HEK293 (cell line): ENCODE data around the gene ZNF189.

Experiments
- HOXC10 ChIP-seq: sonication (generic); formaldehyde crosslinking; IDR thresholded peaks from 2 replicates; pipeline ENCODE4 v1.8.1; 2023; ENCODE audit warnings: mild to moderate bottlenecking, missing genetic modification reagents
- TF ChIP-seq, protein P1 (sequence below): fragments of 450-650 bp; formaldehyde crosslinking; IDR thresholded peaks from 2 replicates; pipeline ENCODE4 v1.5.1; 2016; ENCODE audit warnings: missing biosample characterization, missing genetic modification characterization
- TF ChIP-seq, protein P2 (sequence below): fragments of 450-650 bp; formaldehyde crosslinking; IDR thresholded peaks from 2 replicates; pipeline ENCODE4 v1.5.1; 2016; ENCODE audit warnings: missing biosample characterization, missing genetic modification characterization, borderline replicate concordance

DNA sequence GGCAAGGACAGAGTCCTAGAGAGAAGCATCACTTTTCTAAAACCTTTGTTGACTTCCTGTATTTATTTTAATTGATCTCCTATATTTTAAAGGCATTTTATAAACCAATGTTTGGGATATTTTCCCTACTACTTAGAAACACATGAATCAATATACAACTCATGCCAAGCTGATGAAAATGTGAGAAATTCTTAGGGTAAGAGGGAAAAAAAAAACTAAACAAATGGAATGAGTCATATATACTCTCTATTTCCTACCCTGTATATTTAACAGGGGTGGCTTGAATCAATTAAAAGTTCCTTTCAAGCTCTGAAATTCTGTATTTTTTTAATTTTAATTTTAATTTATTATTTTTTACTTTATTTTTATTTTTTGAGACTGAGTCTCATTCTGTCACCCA is 33.5 kb upstream of the ZNF189 start:
- TF ChIP-seq, protein P1, sequence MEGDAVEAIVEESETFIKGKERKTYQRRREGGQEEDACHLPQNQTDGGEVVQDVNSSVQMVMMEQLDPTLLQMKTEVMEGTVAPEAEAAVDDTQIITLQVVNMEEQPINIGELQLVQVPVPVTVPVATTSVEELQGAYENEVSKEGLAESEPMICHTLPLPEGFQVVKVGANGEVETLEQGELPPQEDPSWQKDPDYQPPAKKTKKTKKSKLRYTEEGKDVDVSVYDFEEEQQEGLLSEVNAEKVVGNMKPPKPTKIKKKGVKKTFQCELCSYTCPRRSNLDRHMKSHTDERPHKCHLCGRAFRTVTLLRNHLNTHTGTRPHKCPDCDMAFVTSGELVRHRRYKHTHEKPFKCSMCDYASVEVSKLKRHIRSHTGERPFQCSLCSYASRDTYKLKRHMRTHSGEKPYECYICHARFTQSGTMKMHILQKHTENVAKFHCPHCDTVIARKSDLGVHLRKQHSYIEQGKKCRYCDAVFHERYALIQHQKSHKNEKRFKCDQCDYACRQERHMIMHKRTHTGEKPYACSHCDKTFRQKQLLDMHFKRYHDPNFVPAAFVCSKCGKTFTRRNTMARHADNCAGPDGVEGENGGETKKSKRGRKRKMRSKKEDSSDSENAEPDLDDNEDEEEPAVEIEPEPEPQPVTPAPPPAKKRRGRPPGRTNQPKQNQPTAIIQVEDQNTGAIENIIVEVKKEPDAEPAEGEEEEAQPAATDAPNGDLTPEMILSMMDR (tag by site-specific recombination): no peak
- no peak for TF ChIP-seq HOXC10 (CRISPR knock-in tag)
- TF ChIP-seq, protein P2, sequence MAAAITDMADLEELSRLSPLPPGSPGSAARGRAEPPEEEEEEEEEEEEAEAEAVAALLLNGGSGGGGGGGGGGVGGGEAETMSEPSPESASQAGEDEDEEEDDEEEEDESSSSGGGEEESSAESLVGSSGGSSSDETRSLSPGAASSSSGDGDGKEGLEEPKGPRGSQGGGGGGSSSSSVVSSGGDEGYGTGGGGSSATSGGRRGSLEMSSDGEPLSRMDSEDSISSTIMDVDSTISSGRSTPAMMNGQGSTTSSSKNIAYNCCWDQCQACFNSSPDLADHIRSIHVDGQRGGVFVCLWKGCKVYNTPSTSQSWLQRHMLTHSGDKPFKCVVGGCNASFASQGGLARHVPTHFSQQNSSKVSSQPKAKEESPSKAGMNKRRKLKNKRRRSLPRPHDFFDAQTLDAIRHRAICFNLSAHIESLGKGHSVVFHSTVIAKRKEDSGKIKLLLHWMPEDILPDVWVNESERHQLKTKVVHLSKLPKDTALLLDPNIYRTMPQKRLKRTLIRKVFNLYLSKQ (tag by site-specific recombination): no peak
